T-helper 1 cell treated with Interleukin-12 subunit alpha and Interleukin-12 subunit beta and Interleukin-4 antibody, amounts not matched to agents 30 ng/mL and 1 ng/mL, for 36 hours (primary cell): ENCODE results near the gene GNG12. TPM values are rescaled to one million over a fixed set of nuclear protein-coding genes. Genes with fewer than 3 reads are reported as not detected.
"Not testable (repeated sequence)": the region's sequence is repeated elsewhere in the genome, so short reads cannot be mapped to it uniquely, and the experiment has no call there.

Experiments
- intact Hi-C: fragments of 100-400 bp; cut with micrococcal nuclease; formaldehyde crosslinking; loops from one replicate; pipeline ENCODE4 v1.15.1; 2024
- total RNA-seq: library from RNA; stranded (reverse); gene quantifications from 2 replicates; pipeline ENCODE4 v1.2.3, GENCODE V29; 2022

Gene GNG12
- total RNA-seq, 1 donor from 2014 or later: 0.12 TPM

- intact Hi-C loops: no loop called here
Observed at GRCh38 chr1:67666636-67667035, 166.6 kb downstream of the GNG12 start.

DNA sequence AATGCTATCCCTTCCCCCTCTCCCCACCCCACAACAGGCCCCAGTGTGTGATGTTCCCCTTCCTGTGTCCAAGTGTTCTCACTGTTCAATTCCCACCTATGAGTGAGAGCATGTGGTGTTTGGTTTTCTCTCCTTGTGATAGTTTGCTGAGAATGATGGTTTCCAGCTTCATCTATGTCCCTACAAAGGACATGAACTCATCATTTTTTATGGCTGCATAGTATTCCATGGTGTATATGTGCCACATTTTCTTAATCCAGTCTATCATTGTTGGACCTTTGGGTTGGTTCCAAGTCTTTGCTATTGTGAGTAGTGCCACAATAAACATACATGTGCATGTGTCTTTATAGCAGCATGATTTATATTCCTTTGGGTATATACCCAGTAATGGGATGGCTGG, 168.0 kb downstream of the GNG12 start:
- intact Hi-C loops: not testable (repeated sequence)

DNA sequence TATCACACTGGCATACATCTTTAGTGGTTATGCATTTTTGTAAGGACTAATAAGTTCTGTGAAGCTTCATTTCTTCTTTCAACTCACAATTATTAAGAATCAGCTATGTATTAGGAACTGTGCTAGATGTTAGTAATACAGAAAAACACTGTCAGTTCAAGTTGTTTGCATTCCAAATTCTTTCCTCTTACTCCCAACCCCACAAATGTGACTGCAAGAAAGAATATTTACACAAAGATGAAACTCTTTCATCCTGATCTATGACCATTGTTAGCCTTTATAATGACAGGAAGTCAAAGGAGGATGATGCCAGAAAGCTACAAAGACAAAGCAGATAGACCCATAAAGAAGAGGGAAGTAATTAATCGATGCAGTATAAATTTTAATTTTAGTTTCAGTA, 169.2 kb downstream of the GNG12 start:
- intact Hi-C loops: no loop called here

GRCh38 chr1:67662884-67663283, 170.4 kb downstream of the GNG12 start:
- intact Hi-C loops: no loop called here

- intact Hi-C loops: no loop called here
Observed at GRCh38 chr1:67659229-67659628, 174.0 kb downstream of the GNG12 start.

GRCh38 chr1:67657152-67657551, 176.1 kb downstream of the GNG12 start:
- intact Hi-C loops: not testable (repeated sequence)

- intact Hi-C loops: no loop called here
Observed at GRCh38 chr1:67655581-67655980, 177.7 kb downstream of the GNG12 start.

DNA sequence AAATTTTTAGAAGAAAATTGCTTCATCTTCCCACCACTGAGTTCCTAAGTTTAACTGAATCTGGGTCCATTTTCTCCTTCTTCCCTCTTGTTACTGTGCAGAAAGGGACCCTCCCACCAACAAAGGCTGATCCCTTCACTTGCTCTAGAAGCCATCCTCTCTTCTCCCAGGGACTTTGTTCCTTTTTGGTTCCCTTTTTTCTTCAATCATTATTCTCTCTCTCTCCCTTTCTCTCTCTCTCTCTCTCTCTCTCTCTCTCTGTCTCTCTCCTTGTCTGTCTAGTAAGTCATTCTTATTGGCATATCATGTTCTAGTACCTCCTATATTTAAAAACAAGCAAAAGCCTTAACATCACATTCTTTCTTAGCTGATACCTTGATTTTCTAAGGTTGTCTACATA, 180.0 kb downstream of the GNG12 start:
- intact Hi-C loops: no loop called here

DNA sequence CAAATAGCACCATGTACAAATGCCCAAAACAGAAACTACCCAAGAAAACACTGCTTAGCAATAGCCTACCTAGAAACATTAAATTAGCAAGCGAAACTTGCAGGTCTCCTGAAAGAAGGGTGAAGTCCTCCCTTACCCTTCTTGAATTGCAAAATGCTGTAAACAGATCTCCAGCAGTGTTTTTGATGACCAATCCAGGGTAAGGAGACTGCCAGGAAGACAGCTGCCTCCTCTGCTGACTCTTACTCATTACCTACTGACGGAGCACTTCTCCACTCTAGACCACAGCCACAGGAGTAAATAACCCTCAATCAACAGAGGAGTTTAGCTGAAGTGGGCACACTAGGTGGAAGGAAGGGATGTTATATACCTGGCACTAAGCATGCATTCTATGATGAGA, 180.5 kb downstream of the GNG12 start:
- intact Hi-C loops: no loop called here

Other genes starting within 250 kb of the GNG12 start
- gene GADD45A, start 148.3 kb downstream of the GNG12 start, total RNA-seq: 29.5 and 30.8 TPM in 2 replicates
- gene DIRAS3, start 217.2 kb upstream of the GNG12 start, total RNA-seq: not detected in 2 replicates